ENCODE data around the gene ABHD16A.

Gene ABHD16A

DNA sequence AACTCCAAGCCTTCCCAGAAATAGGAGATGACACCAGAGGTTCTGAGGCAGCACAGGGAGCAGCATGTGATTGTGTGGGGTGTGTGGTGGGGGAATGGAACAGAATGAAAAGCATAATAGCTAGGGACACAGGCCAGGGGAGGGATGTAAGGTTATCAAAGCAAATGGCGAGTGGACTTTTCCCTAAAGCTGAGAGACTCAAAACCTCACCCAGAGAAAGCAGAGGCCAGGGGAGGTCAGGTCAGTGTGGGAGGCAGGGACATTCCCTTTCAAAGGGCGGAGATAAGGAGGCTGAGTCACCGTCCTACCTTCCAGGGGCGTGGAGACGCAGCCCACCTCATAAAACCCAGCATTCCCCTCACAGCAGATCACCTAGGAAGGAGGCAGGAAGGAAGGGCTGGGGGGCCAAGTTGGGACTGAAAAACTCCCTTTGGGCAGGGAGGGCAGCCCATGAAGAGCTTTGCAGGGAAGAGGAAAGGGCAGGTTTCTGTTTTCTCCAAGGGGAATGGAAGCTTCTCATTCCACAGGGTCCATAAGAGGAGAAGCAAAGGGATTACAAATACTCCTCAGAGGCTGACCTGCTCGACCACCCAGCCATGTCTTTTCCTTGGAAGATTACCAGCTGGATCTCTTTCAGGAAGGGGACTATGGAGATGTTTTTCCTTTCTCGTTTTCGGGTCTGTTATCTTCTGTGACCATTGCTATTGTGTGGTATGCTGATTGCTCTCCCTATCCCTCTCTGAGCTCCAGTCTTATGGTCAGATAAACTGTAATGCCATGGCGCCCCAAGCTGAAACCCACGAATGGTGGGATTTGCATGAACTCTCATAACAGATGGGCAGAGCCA, 12.7 kb downstream of the ABHD16A start:
- no peak for TF ChIP-seq ZNF70 (CRISPR knock-in tag; IDR thresholded peaks at IDR 0.05)
- no peak for TF ChIP-seq ISL1 (CRISPR knock-in tag; IDR thresholded peaks at IDR 0.05)
- TF ChIP-seq, protein P1, sequence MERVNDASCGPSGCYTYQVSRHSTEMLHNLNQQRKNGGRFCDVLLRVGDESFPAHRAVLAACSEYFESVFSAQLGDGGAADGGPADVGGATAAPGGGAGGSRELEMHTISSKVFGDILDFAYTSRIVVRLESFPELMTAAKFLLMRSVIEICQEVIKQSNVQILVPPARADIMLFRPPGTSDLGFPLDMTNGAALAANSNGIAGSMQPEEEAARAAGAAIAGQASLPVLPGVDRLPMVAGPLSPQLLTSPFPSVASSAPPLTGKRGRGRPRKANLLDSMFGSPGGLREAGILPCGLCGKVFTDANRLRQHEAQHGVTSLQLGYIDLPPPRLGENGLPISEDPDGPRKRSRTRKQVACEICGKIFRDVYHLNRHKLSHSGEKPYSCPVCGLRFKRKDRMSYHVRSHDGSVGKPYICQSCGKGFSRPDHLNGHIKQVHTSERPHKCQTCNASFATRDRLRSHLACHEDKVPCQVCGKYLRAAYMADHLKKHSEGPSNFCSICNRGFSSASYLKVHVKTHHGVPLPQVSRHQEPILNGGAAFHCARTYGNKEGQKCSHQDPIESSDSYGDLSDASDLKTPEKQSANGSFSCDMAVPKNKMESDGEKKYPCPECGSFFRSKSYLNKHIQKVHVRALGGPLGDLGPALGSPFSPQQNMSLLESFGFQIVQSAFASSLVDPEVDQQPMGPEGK (CRISPR knock-in tag; IDR thresholded peaks at IDR 0.05; ENCODE audit: borderline replicate concordance) = no peak
- TF ChIP-seq, protein P2, sequence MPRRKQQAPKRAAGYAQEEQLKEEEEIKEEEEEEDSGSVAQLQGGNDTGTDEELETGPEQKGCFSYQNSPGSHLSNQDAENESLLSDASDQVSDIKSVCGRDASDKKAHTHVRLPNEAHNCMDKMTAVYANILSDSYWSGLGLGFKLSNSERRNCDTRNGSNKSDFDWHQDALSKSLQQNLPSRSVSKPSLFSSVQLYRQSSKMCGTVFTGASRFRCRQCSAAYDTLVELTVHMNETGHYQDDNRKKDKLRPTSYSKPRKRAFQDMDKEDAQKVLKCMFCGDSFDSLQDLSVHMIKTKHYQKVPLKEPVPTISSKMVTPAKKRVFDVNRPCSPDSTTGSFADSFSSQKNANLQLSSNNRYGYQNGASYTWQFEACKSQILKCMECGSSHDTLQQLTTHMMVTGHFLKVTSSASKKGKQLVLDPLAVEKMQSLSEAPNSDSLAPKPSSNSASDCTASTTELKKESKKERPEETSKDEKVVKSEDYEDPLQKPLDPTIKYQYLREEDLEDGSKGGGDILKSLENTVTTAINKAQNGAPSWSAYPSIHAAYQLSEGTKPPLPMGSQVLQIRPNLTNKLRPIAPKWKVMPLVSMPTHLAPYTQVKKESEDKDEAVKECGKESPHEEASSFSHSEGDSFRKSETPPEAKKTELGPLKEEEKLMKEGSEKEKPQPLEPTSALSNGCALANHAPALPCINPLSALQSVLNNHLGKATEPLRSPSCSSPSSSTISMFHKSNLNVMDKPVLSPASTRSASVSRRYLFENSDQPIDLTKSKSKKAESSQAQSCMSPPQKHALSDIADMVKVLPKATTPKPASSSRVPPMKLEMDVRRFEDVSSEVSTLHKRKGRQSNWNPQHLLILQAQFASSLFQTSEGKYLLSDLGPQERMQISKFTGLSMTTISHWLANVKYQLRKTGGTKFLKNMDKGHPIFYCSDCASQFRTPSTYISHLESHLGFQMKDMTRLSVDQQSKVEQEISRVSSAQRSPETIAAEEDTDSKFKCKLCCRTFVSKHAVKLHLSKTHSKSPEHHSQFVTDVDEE (CRISPR knock-in tag; IDR thresholded peaks at IDR 0.05) = no peak
- no peak for TF ChIP-seq ZFP30 (CRISPR knock-in tag; IDR thresholded peaks at IDR 0.05)
- no peak for TF ChIP-seq ZNF8 (CRISPR knock-in tag; IDR thresholded peaks at IDR 0.05)
- no peak for TF ChIP-seq OSR1 (CRISPR knock-in tag; IDR thresholded peaks at IDR 0.05)
- no peak for ATAC-seq

DNA sequence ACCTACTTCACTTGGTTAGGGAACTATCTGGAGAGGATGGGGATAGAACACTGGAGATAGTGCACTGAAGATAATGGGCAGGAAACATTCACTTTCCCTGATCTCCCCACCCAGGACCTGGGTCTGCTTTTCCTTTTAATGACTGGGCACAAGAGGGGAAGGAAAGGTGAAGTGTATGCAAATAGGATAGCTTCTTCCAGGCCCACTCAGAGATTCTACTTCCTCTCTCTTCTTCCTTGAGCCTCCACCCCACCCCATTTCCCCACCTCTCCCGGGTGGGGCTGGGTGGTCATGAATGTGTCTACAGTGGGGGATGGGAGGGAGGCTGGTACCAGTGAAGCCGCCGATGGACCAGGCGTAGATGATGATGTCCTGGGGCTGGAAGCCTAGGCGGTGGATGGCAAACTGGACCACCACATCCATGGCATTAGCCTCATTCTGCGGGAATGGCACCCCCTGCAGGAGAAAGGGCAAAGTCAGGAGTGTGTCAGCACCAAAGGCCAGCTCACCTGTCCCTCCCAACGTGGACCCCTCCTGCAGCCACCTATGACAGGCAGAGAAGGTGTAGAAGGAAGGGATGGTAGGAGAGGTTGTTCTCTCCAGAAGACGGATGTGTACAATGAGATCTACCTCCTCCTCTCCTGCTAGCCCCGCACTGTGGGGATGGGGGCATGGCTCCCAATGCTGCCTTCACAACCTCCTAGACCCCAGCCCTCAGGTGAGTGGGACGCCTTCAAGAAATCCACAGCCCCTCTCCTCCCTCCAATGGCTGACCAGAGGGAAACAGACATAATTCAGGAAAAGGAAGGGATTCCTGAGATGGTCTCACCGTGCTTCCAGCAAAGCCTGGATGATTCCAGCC, 13.6 kb downstream of the ABHD16A start:
- peak; percentile 73 for ATAC-seq
- TF ChIP-seq ZNF70 (CRISPR knock-in tag; IDR thresholded peaks at IDR 0.05) (no peak), BACH2 (CRISPR knock-in tag; IDR thresholded peaks at IDR 0.05; ENCODE audit: borderline replicate concordance) (no peak), ZFP3 (CRISPR knock-in tag; IDR thresholded peaks at IDR 0.05) (no peak), SNAI2 (CRISPR knock-in tag; IDR thresholded peaks at IDR 0.05) (no peak)
- TF ChIP-seq, protein P3, sequence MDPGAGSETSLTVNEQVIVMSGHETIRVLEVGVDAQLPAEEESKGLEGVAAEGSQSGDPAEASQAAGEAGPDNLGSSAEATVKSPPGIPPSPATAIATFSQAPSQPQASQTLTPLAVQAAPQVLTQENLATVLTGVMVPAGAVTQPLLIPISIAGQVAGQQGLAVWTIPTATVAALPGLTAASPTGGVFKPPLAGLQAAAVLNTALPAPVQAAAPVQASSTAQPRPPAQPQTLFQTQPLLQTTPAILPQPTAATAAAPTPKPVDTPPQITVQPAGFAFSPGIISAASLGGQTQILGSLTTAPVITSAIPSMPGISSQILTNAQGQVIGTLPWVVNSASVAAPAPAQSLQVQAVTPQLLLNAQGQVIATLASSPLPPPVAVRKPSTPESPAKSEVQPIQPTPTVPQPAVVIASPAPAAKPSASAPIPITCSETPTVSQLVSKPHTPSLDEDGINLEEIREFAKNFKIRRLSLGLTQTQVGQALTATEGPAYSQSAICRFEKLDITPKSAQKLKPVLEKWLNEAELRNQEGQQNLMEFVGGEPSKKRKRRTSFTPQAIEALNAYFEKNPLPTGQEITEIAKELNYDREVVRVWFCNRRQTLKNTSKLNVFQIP (CRISPR knock-in tag; IDR thresholded peaks at IDR 0.05; ENCODE audit: borderline replicate concordance, low read depth) = no peak

DNA sequence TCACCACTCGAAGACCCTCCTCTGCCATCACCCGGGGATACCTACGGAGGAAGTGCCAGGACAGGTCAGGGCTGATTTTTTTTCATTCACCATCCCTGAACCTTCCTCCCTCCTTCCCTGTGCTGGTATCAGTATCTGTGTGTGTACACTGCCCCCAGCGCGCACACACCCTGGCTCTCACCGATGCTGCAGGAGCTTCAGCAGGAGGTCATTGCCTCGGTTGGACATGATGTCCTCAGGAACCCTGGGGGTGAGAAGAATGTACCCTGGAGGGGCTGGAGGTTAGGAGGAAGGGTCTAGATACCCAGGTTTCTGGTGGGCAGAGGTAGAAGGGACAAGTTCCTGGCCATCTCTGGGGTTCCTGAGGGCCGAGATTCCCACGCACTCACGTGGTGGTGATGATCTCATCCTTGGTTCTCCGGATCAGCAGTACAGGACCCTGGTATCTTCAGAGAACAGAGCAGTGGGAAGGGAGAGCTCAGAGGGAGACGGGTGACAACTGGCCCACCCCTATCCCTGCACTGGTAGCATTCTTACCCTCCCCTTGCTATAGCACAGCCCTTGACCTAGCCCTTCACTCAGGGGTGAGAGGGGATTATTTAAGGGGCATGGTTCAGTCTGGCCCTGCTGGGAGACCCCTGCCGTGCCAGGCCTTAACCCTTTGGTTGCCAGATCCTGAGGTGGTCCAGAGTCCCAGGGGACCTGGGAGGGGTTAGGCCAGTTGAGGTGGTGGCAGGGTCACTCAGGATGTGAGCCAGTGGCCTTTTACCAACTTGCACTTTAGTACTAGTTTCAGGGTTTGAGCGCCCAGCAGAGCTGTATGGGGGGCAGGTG, 15.0 kb downstream of the ABHD16A start:
- TF ChIP-seq PPARA (CRISPR knock-in tag; IDR thresholded peaks at IDR 0.05; ENCODE audit: borderline replicate concordance) (no peak), ZFP30 (CRISPR knock-in tag; IDR thresholded peaks at IDR 0.05) (no peak), ZNF70 (CRISPR knock-in tag; IDR thresholded peaks at IDR 0.05) (no peak), ZNF8 (CRISPR knock-in tag; IDR thresholded peaks at IDR 0.05) (no peak), ZC3H10 (CRISPR knock-in tag; IDR thresholded peaks at IDR 0.05) (no peak), TOX (CRISPR knock-in tag; IDR thresholded peaks at IDR 0.05; ENCODE audit: borderline replicate concordance) (no peak), ARNTL (CRISPR knock-in tag; IDR thresholded peaks at IDR 0.05; ENCODE audit: borderline replicate concordance, low read depth) (no peak), OSR1 (CRISPR knock-in tag; IDR thresholded peaks at IDR 0.05) (no peak)
- TF ChIP-seq, protein P3 (CRISPR knock-in tag; IDR thresholded peaks at IDR 0.05; ENCODE audit: borderline replicate concordance, low read depth) = no peak
- TF ChIP-seq, protein P4, sequence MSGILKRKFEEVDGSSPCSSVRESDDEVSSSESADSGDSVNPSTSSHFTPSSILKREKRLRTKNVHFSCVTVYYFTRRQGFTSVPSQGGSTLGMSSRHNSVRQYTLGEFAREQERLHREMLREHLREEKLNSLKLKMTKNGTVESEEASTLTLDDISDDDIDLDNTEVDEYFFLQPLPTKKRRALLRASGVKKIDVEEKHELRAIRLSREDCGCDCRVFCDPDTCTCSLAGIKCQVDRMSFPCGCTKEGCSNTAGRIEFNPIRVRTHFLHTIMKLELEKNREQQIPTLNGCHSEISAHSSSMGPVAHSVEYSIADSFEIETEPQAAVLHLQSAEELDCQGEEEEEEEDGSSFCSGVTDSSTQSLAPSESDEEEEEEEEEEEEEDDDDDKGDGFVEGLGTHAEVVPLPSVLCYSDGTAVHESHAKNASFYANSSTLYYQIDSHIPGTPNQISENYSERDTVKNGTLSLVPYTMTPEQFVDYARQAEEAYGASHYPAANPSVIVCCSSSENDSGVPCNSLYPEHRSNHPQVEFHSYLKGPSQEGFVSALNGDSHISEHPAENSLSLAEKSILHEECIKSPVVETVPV (CRISPR knock-in tag; IDR thresholded peaks at IDR 0.05) = no peak
- no peak for ATAC-seq
